CD14-positive monocyte (primary cell): ENCODE measurements around the gene DNAI1. TPM values are rescaled to one million over a fixed set of nuclear protein-coding genes. Genes with fewer than 3 reads are reported as not detected.

Experiments
- DNase-seq, 3 donors: peaks; one replicate each; pipeline ENCODE4 v3.0.0-alpha.2; 2011 to 2022
- H2AFZ ChIP-seq: 2 replicates; pipeline ENCODE4 v1.6.0; 2012; ENCODE audit warnings: mild to moderate bottlenecking, low read depth, low read length, inconsistent platforms; ENCODE audit not compliant: insufficient read depth, poor library complexity, severe bottlenecking
- H3K27ac ChIP-seq, 2 donors: 1 replicate in 1 of 2; 2 replicates in 1 of 2; pipeline ENCODE4 v1.5.1; 2012 to 2013; ENCODE audit warnings: low read length in 2 of 2, control low read depth in 1 of 2, inconsistent platforms in 1 of 2, low read depth in 1 of 2, mild to moderate bottlenecking in 1 of 2
- H3K27me3 ChIP-seq, 2 donors: one replicate each; pipeline versions ENCODE4 v1.6.0 to v1.6.1; 2011 to 2013; ENCODE audit warnings: low read length in 2 of 2; ENCODE audit not compliant: control insufficient read depth in 2 of 2, insufficient read depth in 2 of 2
- H3K36me3 ChIP-seq, 2 donors: replicated peaks in 1 of 2; 1 replicate in 1 of 2; 2 replicates in 1 of 2; pipeline versions ENCODE4 v1.5.1 to v1.6.1; 2012 to 2013; ENCODE audit warnings: low read length in 2 of 2, control low read depth in 1 of 2, inconsistent platforms in 1 of 2, mild to moderate bottlenecking in 1 of 2; ENCODE audit not compliant: insufficient read depth in 2 of 2, control insufficient read depth in 1 of 2
- H3K4me1 ChIP-seq, 2 donors: 1 replicate in 1 of 2; 2 replicates in 1 of 2; pipeline versions ENCODE4 v1.5.1 to v1.6.1; 2012 to 2013; ENCODE audit warnings: low read length in 2 of 2, control low read depth in 1 of 2, inconsistent platforms in 1 of 2, mild to moderate bottlenecking in 1 of 2, moderate library complexity in 1 of 2; ENCODE audit not compliant: insufficient read depth in 2 of 2, control insufficient read depth in 1 of 2
- H3K4me2 ChIP-seq: replicated peaks from 2 replicates; pipeline ENCODE3; 2012; ENCODE audit warnings: low read length, moderate library complexity, mild to moderate bottlenecking; ENCODE audit not compliant: poor library complexity, severe bottlenecking; ENCODE audit errors: extremely low read depth
- H3K4me3 ChIP-seq, 3 experiments: fragments of 200-600 bp in 1 of 3; sonication (generic) in 1 of 3; replicated peaks in 1 of 3; 1 replicate in 2 of 3; 2 replicates in 1 of 3; pipeline ENCODE4 v1.5.1; 2011 to 2013; ENCODE audit warnings: low read length in 3 of 3, mild to moderate bottlenecking in 3 of 3, control low read depth in 2 of 3, low read depth in 2 of 3, inconsistent platforms in 1 of 3, moderate library complexity in 1 of 3
- H3K79me2 ChIP-seq: 2 replicates; pipeline ENCODE4 v1.6.0; 2012; ENCODE audit warnings: mild to moderate bottlenecking, control low read depth, inconsistent platforms, low read length, moderate library complexity; ENCODE audit not compliant: insufficient read depth
- H3K9ac ChIP-seq: 2 replicates; pipeline ENCODE4 v1.6.0; 2017; ENCODE audit warnings: low read length, mild to moderate bottlenecking; ENCODE audit not compliant: insufficient read depth, poor library complexity, severe bottlenecking
- H3K9me3 ChIP-seq, 2 donors: replicated peaks in 1 of 2; 1 replicate in 1 of 2; 2 replicates in 1 of 2; pipeline versions ENCODE4 v1.5.1 to v1.6.1; 2012 to 2013; ENCODE audit warnings: low read length in 2 of 2, control low read depth in 1 of 2; ENCODE audit not compliant: control insufficient read depth in 1 of 2, insufficient read depth in 1 of 2
- H4K20me1 ChIP-seq: 2 replicates; pipeline ENCODE4 v1.6.0; 2012; ENCODE audit warnings: mild to moderate bottlenecking, low read length, control low read depth, moderate library complexity; ENCODE audit not compliant: insufficient read depth
- H3K27ac Mint-ChIP-seq, 7 donors: one replicate each; pipeline ENCODE4 v1.8.0; 2020; ENCODE audit warnings: mild to moderate bottlenecking in 7 of 7, mixed read lengths in 7 of 7, moderate library complexity in 6 of 7, inconsistent platforms in 2 of 7
- H3K27me3 Mint-ChIP-seq, 3 donors: one replicate each; pipeline ENCODE4 v1.8.0; 2021 to 2022; ENCODE audit warnings: low read depth in 3 of 3, mild to moderate bottlenecking in 3 of 3, mixed read lengths in 3 of 3, moderate library complexity in 3 of 3, inconsistent platforms in 1 of 3
- H3K36me3 Mint-ChIP-seq, 2 donors: one replicate each; pipeline ENCODE4 v1.8.0; 2020; ENCODE audit warnings: mixed read lengths in 2 of 2, inconsistent platforms in 1 of 2, mild to moderate bottlenecking in 1 of 2
- H3K4me1 Mint-ChIP-seq: one replicate; pipeline ENCODE4 v1.8.0; 2020; ENCODE audit warnings: mild to moderate bottlenecking, mixed read lengths
- H3K4me3 Mint-ChIP-seq, 2 donors: one replicate each; pipeline ENCODE4 v1.8.0; 2020; ENCODE audit warnings: mild to moderate bottlenecking in 2 of 2, mixed read lengths in 2 of 2, moderate library complexity in 1 of 2
- H3K9me3 Mint-ChIP-seq, 7 donors: one replicate each; pipeline ENCODE4 v1.8.0; 2020 to 2022; ENCODE audit warnings: mixed read lengths in 7 of 7, mild to moderate bottlenecking in 6 of 7, moderate library complexity in 6 of 7, inconsistent platforms in 2 of 7
- WGBS: methylation state at CpG from one replicate; pipeline ENCODE4 v1.1.5; 2013; ENCODE audit warnings: missing lambda C conversion rate; ENCODE audit not compliant: insufficient coverage; 5-methylcytosine and 5-hydroxymethylcytosine counted together
- intact Hi-C, 2 donors: fragments of 100-400 bp; cut with micrococcal nuclease; formaldehyde crosslinking; loops; one replicate each; pipeline versions ENCODE4 v1.15.0 to v1.15.1; 2023
- polyA plus RNA-seq, 3 donors: library from polyadenylated mRNA; depleted of rRNA in 1 of 3; unstranded in 2 of 3; stranded (reverse) in 1 of 3; fragments of 300-500 nt in 2 of 3; fragments of >200 nt in 1 of 3; fragmentation: Illumina TruSeq in 2 of 3; gene quantifications; 1 replicate in 2 of 3; 2 replicates in 1 of 3; pipeline ENCODE4 v1.2.3, GENCODE V29; 2012 to 2021
- TF ChIP-seq, protein P1 (sequence below): fragments of 200-600 bp; IDR thresholded peaks from one replicate; pipeline ENCODE4 v1.8.0; 2022; ENCODE audit warnings: antibody characterized with exemption, mild to moderate bottlenecking

DNAI1 gene
- polyA plus RNA-seq, 3 donors, result not detected

GRCh38 chr9:34498553-34498952 lies 39.9 kb downstream of the DNAI1 start:
- WGBS, result 0% methylated on average over 1 of the region's 3 CpGs
- no peak overlapping the region for H3K4me2 ChIP-seq
- H3K9ac ChIP-seq, result no peak overlapping the region
- TF ChIP-seq, protein P1, sequence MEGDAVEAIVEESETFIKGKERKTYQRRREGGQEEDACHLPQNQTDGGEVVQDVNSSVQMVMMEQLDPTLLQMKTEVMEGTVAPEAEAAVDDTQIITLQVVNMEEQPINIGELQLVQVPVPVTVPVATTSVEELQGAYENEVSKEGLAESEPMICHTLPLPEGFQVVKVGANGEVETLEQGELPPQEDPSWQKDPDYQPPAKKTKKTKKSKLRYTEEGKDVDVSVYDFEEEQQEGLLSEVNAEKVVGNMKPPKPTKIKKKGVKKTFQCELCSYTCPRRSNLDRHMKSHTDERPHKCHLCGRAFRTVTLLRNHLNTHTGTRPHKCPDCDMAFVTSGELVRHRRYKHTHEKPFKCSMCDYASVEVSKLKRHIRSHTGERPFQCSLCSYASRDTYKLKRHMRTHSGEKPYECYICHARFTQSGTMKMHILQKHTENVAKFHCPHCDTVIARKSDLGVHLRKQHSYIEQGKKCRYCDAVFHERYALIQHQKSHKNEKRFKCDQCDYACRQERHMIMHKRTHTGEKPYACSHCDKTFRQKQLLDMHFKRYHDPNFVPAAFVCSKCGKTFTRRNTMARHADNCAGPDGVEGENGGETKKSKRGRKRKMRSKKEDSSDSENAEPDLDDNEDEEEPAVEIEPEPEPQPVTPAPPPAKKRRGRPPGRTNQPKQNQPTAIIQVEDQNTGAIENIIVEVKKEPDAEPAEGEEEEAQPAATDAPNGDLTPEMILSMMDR, result no peak
- H3K36me3 Mint-ChIP-seq, result no peaks in the 10 kb centered on the region
- H4K20me1 ChIP-seq, result no peaks in the 10 kb centered on the region
- H3K4me1 Mint-ChIP-seq, result peaks cover 2% of the 10 kb centered on the region
- H3K27ac ChIP-seq, result no peak overlapping the region
- H3K27me3 Mint-ChIP-seq, result peaks cover 3 to 6% (median 3%) of the 10 kb centered on the region in 3 donors
- no peaks in the 10 kb centered on the region for H3K27me3 ChIP-seq
- H2AFZ ChIP-seq, result no peak overlapping the region
- intact Hi-C loops, result no loop called here
- H3K4me3 Mint-ChIP-seq, result no peak overlapping the region
- H3K4me3 ChIP-seq, result no peak overlapping the region
- no peaks in the 10 kb centered on the region for H3K9me3 Mint-ChIP-seq
- H3K4me1 ChIP-seq, result no peaks in the 10 kb centered on the region
- no peak for DNase-seq
- no peaks in the 10 kb centered on the region for H3K9me3 ChIP-seq
- H3K36me3 ChIP-seq, result no peaks in the 10 kb centered on the region
- no peak overlapping the region for H3K27ac Mint-ChIP-seq
- H3K79me2 ChIP-seq, result no peaks in the 10 kb centered on the region

DNA sequence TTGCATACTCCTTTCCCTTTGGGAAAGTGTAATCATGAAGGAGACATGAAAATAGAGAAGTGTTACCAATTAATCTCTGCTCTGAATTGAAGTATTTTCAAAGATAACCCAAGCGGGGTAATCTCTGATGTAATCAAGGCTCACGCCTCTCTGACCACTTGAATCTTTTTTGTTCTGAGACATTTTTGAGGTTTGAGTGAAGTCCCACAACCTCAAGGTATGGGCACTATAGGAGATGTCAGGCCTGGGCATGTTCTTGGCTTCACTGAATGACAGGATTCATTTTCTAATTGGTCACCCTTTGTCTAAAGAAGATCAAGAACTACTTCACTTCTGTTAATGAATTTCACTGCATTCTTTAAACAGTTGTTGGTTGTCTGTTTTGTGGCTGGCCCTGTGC lies 40.5 kb downstream of the DNAI1 start:
- Histone ChIP-seq H3K4me3 (no peak overlapping the region), H3K27me3 (no peaks in the 10 kb centered on the region), H3K36me3 (no peaks in the 10 kb centered on the region), H3K4me1 (no peaks in the 10 kb centered on the region), H2AFZ (no peak overlapping the region), H3K27ac (no peak overlapping the region), H4K20me1 (no peaks in the 10 kb centered on the region), H3K4me2 (no peak overlapping the region), H3K9ac (no peak overlapping the region), H3K9me3 (no peaks in the 10 kb centered on the region), H3K79me2 (no peaks in the 10 kb centered on the region)
- Mint-ChIP-seq H3K36me3 (no peaks in the 10 kb centered on the region), H3K27me3 (peaks cover 3 to 9% (median 3%) of the 10 kb centered on the region in 3 donors), H3K9me3 (no peaks in the 10 kb centered on the region), H3K4me3 (no peak overlapping the region), H3K27ac (no peak overlapping the region), H3K4me1 (peaks cover 2% of the 10 kb centered on the region)
- WGBS, result 83% methylated on average over 1 of the region's 2 CpGs
- TF ChIP-seq, protein P1, result no peak
- intact Hi-C loops, result no loop called here
- no peak for DNase-seq
